H1 (cell line): ENCODE results near the gene CLDN9. TPM values are rescaled to one million over a fixed set of nuclear protein-coding genes. Genes with fewer than 3 reads are reported as not detected.
A peak's percentile ranks its signal among the peaks of the same experiment; 100 is the strongest.

ENCODE experiments used
- CTCF ChIA-PET: fragments of 300-600 bp; sonication (Branson Sonifier 250); formaldehyde crosslinking; loops from one replicate; lab custom pipeline; 2021; ENCODE audit not compliant: partially characterized antibody; lab: Charles Lee
- POLR2A ChIA-PET: fragments of 300-600 bp; sonication (Branson Sonifier 250); formaldehyde crosslinking; loops from one replicate; lab custom pipeline; 2021; ENCODE audit warnings: inconsistent platforms; ENCODE audit not compliant: partially characterized antibody; lab: Charles Lee
- DNase-seq, 2 experiments: peaks; one replicate each; pipeline versions ENCODE4 v3.0.0 to v3.0.0-alpha.2; 2010 to 2022; ENCODE audit warnings: low spot score in 2 of 2, low read depth in 1 of 2, mixed read lengths in 1 of 2
- FAIRE-seq: peaks from 2 replicates; lab custom pipeline; 2011; peaks lifted over from hg19 to GRCh38; lab: Jason Lieb, UNC
- H2AFZ ChIP-seq: 2 replicates; pipeline ENCODE4 v1.8.1; 2012; ENCODE audit warnings: low read length, inconsistent platforms
- H2AK5ac ChIP-seq: 2 replicates; pipeline ENCODE4 v1.6.1; 2013; ENCODE audit warnings: low read depth, low read length
- H2BK120ac ChIP-seq: replicated peaks from 2 replicates; pipeline ENCODE3; 2013; ENCODE audit warnings: low read depth, low read length, inconsistent platforms
- H2BK12ac ChIP-seq: 2 replicates; pipeline ENCODE4 v1.6.1; 2013; ENCODE audit warnings: low read depth, low read length
- H2BK15ac ChIP-seq: 2 replicates; pipeline ENCODE4 v1.6.1; 2013; ENCODE audit warnings: low read length
- H2BK20ac ChIP-seq: 2 replicates; pipeline ENCODE4 v1.6.1; 2013; ENCODE audit warnings: low read length
- H2BK5ac ChIP-seq: 2 replicates; pipeline ENCODE4 v1.6.1; 2013; ENCODE audit warnings: low read depth, low read length
- H3K14ac ChIP-seq: 2 replicates; pipeline ENCODE4 v1.6.1; 2013; ENCODE audit warnings: inconsistent platforms; ENCODE audit not compliant: insufficient read length
- H3K18ac ChIP-seq: 2 replicates; pipeline ENCODE4 v1.6.1; 2013; ENCODE audit warnings: low read length; ENCODE audit errors: extremely low read depth
- H3K23ac ChIP-seq: 2 replicates; pipeline ENCODE4 v1.6.1; 2013; ENCODE audit warnings: inconsistent platforms; ENCODE audit not compliant: insufficient read length
- H3K23me2 ChIP-seq: 2 replicates; pipeline ENCODE4 v1.6.1; 2013; ENCODE audit warnings: low read depth, low read length
- H3K27ac ChIP-seq: 2 replicates; pipeline ENCODE4 v1.6.1; 2011; ENCODE audit warnings: low read depth, low read length, inconsistent platforms
- H3K27me3 ChIP-seq, 4 experiments: replicated peaks in 1 of 4; 1 replicate in 1 of 4; 2 replicates in 3 of 4; pipeline versions ENCODE4 v1.6.1 to v1.8.1; 2011 to 2013; ENCODE audit warnings: low read length in 3 of 4, mild to moderate bottlenecking in 3 of 4, inconsistent platforms in 2 of 4, mixed read lengths in 2 of 4, moderate library complexity in 1 of 4; ENCODE audit not compliant: control insufficient read depth in 3 of 4, insufficient read depth in 3 of 4; ENCODE audit errors: extremely low read depth in 1 of 4
- H3K36me3 ChIP-seq, 4 experiments: 2 replicates each; pipeline versions ENCODE4 v1.6.1 to v1.8.1; 2011 to 2013; ENCODE audit warnings: mild to moderate bottlenecking in 4 of 4, low read length in 3 of 4, moderate library complexity in 2 of 4, control low read depth in 1 of 4, inconsistent platforms in 1 of 4; ENCODE audit not compliant: insufficient read depth in 4 of 4, control insufficient read depth in 2 of 4
- H3K4ac ChIP-seq: replicated peaks from 2 replicates; pipeline ENCODE3; 2013; ENCODE audit warnings: low read length, low read depth, mixed read lengths, inconsistent platforms; ENCODE audit not compliant: insufficient read length
- H3K4me1 ChIP-seq, 4 experiments: replicated peaks in 1 of 4; 1 replicate in 1 of 4; 2 replicates in 3 of 4; pipeline versions ENCODE4 v1.6.1 to v1.8.1; 2011 to 2013; ENCODE audit warnings: low read length in 3 of 4, inconsistent platforms in 2 of 4, mixed read lengths in 1 of 4; ENCODE audit not compliant: insufficient read depth in 4 of 4, control insufficient read depth in 3 of 4
- H3K4me2 ChIP-seq, 2 experiments: 2 replicates each; pipeline versions ENCODE4 v1.6.1 to v1.8.1; 2011 to 2013; ENCODE audit warnings: low read depth in 2 of 2, low read length in 2 of 2, control low read depth in 1 of 2, inconsistent platforms in 1 of 2, mild to moderate bottlenecking in 1 of 2; ENCODE audit not compliant: insufficient read depth in 1 of 2
- H3K4me3 ChIP-seq, 4 experiments: fragments of 200-600, 300-600 bp in 1 of 4; sonication (generic), shearing (Covaris generic), sonication (Bioruptor Twin) in 1 of 4; 2 replicates each; pipeline versions ENCODE4 v1.5.1 to v1.8.1; 2011 to 2016; ENCODE audit warnings: low read length in 4 of 4, low read depth in 3 of 4, control low read depth in 2 of 4, inconsistent platforms in 2 of 4, mild to moderate bottlenecking in 2 of 4, mixed read lengths in 1 of 4, moderate library complexity in 1 of 4; ENCODE audit not compliant: insufficient read depth in 2 of 4; ENCODE audit errors: extremely low read depth in 1 of 4
- H3K56ac ChIP-seq: replicated peaks from 2 replicates; pipeline ENCODE3; 2013; ENCODE audit warnings: low read depth, mild to moderate bottlenecking, mixed read lengths, low read length, inconsistent platforms; ENCODE audit not compliant: insufficient read length
- H3K79me1 ChIP-seq: 2 replicates; pipeline ENCODE4 v1.6.1; 2013; ENCODE audit warnings: low read depth, low read length, control low read depth
- H3K79me2 ChIP-seq, 2 experiments: 2 replicates each; pipeline versions ENCODE4 v1.6.1 to v1.8.1; 2012 to 2013; ENCODE audit warnings: low read length in 2 of 2, mild to moderate bottlenecking in 2 of 2, inconsistent platforms in 1 of 2; ENCODE audit not compliant: insufficient read depth in 2 of 2, control insufficient read depth in 1 of 2
- H3K9ac ChIP-seq, 4 experiments: replicated peaks in 1 of 4; 1 replicate in 1 of 4; 2 replicates in 3 of 4; pipeline versions ENCODE4 v1.6.1 to v1.8.1; 2011 to 2013; ENCODE audit warnings: low read depth in 3 of 4, low read length in 3 of 4, control low read depth in 2 of 4, mild to moderate bottlenecking in 2 of 4, moderate library complexity in 2 of 4, inconsistent platforms in 1 of 4; ENCODE audit errors: extremely low read depth in 1 of 4
- H3K9me3 ChIP-seq, 2 experiments: 2 replicates each; pipeline versions ENCODE4 v1.6.1 to v1.8.1; 2012 to 2013; ENCODE audit warnings: mild to moderate bottlenecking in 2 of 2, moderate library complexity in 2 of 2, control low read depth in 1 of 2, inconsistent platforms in 1 of 2, low read depth in 1 of 2, low read length in 1 of 2, mixed read lengths in 1 of 2; ENCODE audit not compliant: insufficient read depth in 2 of 2
- H4K20me1 ChIP-seq, 2 experiments: replicated peaks in 1 of 2; 2 replicates each; pipeline versions ENCODE3 to v1.8.1; 2011 to 2013; ENCODE audit warnings: inconsistent platforms in 2 of 2, low read length in 2 of 2, mild to moderate bottlenecking in 1 of 2; ENCODE audit not compliant: insufficient read depth in 2 of 2, control insufficient read depth in 1 of 2
- H4K5ac ChIP-seq: 2 replicates; pipeline ENCODE4 v1.6.1; 2013; ENCODE audit warnings: low read length, low read depth, mixed read lengths, inconsistent platforms; ENCODE audit not compliant: insufficient read length
- H4K8ac ChIP-seq: 2 replicates; pipeline ENCODE4 v1.8.0; 2013; ENCODE audit warnings: mild to moderate bottlenecking, moderate library complexity, low read length, inconsistent platforms; ENCODE audit not compliant: insufficient read depth; ENCODE audit errors: extremely low read depth
- H4K91ac ChIP-seq: replicated peaks from 2 replicates; pipeline ENCODE3; 2013; ENCODE audit warnings: low read length, mixed read lengths, inconsistent platforms; ENCODE audit not compliant: insufficient read length
- GTF2F1 ChIP-seq: IDR thresholded peaks from 2 replicates; pipeline ENCODE4 v1.6.1; 2012; ENCODE audit warnings: low read depth, low read length, improper control_type of control experiment, borderline replicate concordance
- POLR2AphosphoS5 ChIP-seq: IDR thresholded peaks from 2 replicates; pipeline ENCODE4 v1.6.1; 2011; ENCODE audit warnings: low read depth, low read length
- WGBS, 2 experiments: shearing (Covaris generic) in 1 of 2; methylation state at CpG; one replicate each; pipeline versions ENCODE4 v1.1.6 to v1.1.7; 2013 to 2015; ENCODE audit warnings: low lambda C conversion rate in 2 of 2, mixed read lengths in 2 of 2, inconsistent platforms in 1 of 2, low coverage in 1 of 2, missing lambda C conversion rate in 1 of 2; ENCODE audit not compliant: insufficient replicate concordance in 2 of 2, insufficient coverage in 1 of 2, insufficient read length in 1 of 2; ENCODE audit errors: extremely low coverage in 1 of 2, missing lambda C conversion rate in 1 of 2; 5-methylcytosine and 5-hydroxymethylcytosine counted together
- polyA plus RNA-seq, 7 experiments: library from polyadenylated mRNA; depleted of rRNA in 3 of 7; stranded (reverse) in 5 of 7; unstranded in 2 of 7; fragments of >200 nt in 5 of 7; fragments of 200-250 nt in 2 of 7; gene quantifications; 1 replicate in 5 of 7; 2 replicates in 1 of 7; 4 replicates in 1 of 7; pipeline versions ENCODE4 v1.2.1 to v1.2.3, GENCODE V29; 2011 to 2013; ENCODE audit warnings: missing spikeins in 2 of 7, mixed read lengths in 2 of 7
- total RNA-seq: library from RNA; stranded (reverse); fragmentation: NEBNext Ultra II Directional; extraction: Animal tissue kit (Norgen Biotek cat#: 25700); gene quantifications from 2 replicates; pipeline ENCODE4 v1.2.1, GENCODE V29; 2021

The CLDN9 gene
- total and polyA plus RNA-seq, 2 of the 8 experiments (the other 6 are each of a cell fraction or from before 2014, with no cell fraction given) = 0.60 to 0.89 TPM

GRCh38 chr16:3017344-3017743 is 4.6 kb downstream of the CLDN9 start:
- Histone ChIP-seq H3K18ac (peak overlapping the region; percentile 83), H4K20me1 (peaks cover 16 to 32% of the 10 kb centered on the region in 2 experiments), H2AK5ac (no peak overlapping the region), H3K4me3 (peak overlapping the region; percentile 58 to 96 (median 92)), H3K9ac (peak overlapping the region; percentile 86 to 90 (median 87)), H3K27me3 (no peaks in the 10 kb centered on the region), H3K36me3 (peaks cover 6 to 24% (median 12%) of the 10 kb centered on the region in 4 experiments; a peak in 7 of 8 replicates), H3K4ac (peak overlapping the region; percentile 98), H3K79me1 (peaks cover 11% of the 10 kb centered on the region; the same call in 1 of the 2 replicates), H3K4me2 (peak overlapping the region; percentile 66 to 76), H2BK120ac (no peak overlapping the region), H2BK15ac (peak overlapping the region; percentile 88; the same call in 1 of the 2 replicates), H2BK20ac (no peak overlapping the region; the same call in 1 of the 2 replicates), H2BK5ac (peak overlapping the region; percentile 99), H3K4me1 (peaks cover 8 to 42% (median 35%) of the 10 kb centered on the region in 4 experiments), H3K56ac (peak overlapping the region; percentile 67), H2AFZ (no peak overlapping the region), H2BK12ac (peak overlapping the region; percentile 90; the same call in 1 of the 2 replicates), H3K27ac (peak overlapping the region; percentile 96), H3K9me3 (no peaks in the 10 kb centered on the region), H3K23me2 (peaks cover 23% of the 10 kb centered on the region), H3K23ac (no peak overlapping the region), H4K8ac (peak overlapping the region; percentile 81), H4K5ac (peak overlapping the region; percentile 86), H3K79me2 (peaks cover 11 to 32% of the 10 kb centered on the region in 2 experiments), H4K91ac (peak overlapping the region; percentile 77), H3K14ac (no peak overlapping the region)
- no peak for DNase-seq
- WGBS, 2 experiments = 2% methylated on average over 20 of the region's 20 CpGs; no CpG with 5 or more reads in 1 of the 2 experiments
- TF ChIP-seq GTF2F1 (no peak), POLR2AphosphoS5 (peak; percentile 59; the same call in 1 of the 2 replicates)
- ChIA-PET CTCF (interaction anchor here (1.1 to 23.8 kb wide), 4 partner anchors 13 to 112 kb away, joined by 4 to 639 read pairs (median 112); partner anchors contain the start of genes CLDN9 and KREMEN2), POLR2A (interaction anchor here (0.9 to 35.7 kb wide), 10 partner anchors 0 to 110 kb away, joined by 3 to 1808 read pairs (median 26); partner anchors contain the start of genes BICDL2, CLDN6, CLDN9 and HCFC1R1)
- no peak for FAIRE-seq
